ENCODE measurements around the gene STARD13. TPM values are rescaled to one million over a fixed set of nuclear protein-coding genes. Genes with fewer than 3 reads are reported as not detected.

The STARD13 gene
- total RNA-seq, 4 donors from 2014 or later, result 36.8 to 65.6 (median 46.0) TPM

GRCh38 chr13:33080972-33081590, 204.5 kb downstream of the STARD13 start:
- no peaks in the 10 kb centered on the region for H3K36me3 ChIP-seq
- intact Hi-C loops (cut with DNase I; ENCODE audit: low total_unique reads), result no loop called here
- DNase-seq, result no peak
- no peak overlapping the region for H3K4me3 ChIP-seq
- TF ChIP-seq POLR2A (IDR thresholded peaks at IDR 0.05) (no peak), CTCF (IDR thresholded peaks at IDR 0.05) (no peak)
- no peak overlapping the region for H3K27ac ChIP-seq
- no peaks in the 10 kb centered on the region for H3K27me3 ChIP-seq
- H3K4me1 ChIP-seq, result no peaks in the 10 kb centered on the region
- no peaks in the 10 kb centered on the region for H3K9me3 ChIP-seq

GRCh38 chr13:33079960-33080359, 205.6 kb downstream of the STARD13 start:
- no peak for DNase-seq
- TF ChIP-seq CTCF (IDR thresholded peaks at IDR 0.05) (no peak), POLR2A (IDR thresholded peaks at IDR 0.05) (no peak)
- intact Hi-C loops (cut with DNase I; ENCODE audit: low total_unique reads), result no loop called here
- no peak overlapping the region for H3K4me3 ChIP-seq
- H3K9me3 ChIP-seq, result no peaks in the 10 kb centered on the region
- H3K4me1 ChIP-seq, result no peaks in the 10 kb centered on the region
- no peaks in the 10 kb centered on the region for H3K27me3 ChIP-seq
- no peak overlapping the region for H3K27ac ChIP-seq
- H3K36me3 ChIP-seq, result no peaks in the 10 kb centered on the region

DNA sequence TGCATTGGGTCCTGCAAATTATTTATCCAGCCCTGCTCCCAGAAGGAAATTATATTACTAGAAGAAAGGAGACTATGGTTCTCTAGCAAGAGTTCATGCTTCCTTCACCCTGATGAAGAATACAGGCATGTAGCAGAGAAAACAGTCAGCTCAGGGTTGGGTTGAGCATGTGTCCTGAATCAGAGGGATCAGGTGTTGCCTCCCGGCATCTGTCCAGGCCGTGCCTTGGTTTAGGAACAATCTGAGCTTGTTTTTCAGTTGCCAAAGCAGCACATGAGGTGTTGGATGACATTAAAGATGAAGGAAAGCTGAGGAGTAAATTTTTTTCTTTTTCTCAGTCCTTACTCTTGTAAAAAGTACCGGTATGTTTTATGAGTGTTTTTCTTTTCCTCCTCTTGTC, 207.3 kb downstream of the STARD13 start:
- TF ChIP-seq CTCF (IDR thresholded peaks at IDR 0.05) (no peak), POLR2A (IDR thresholded peaks at IDR 0.05) (no peak)
- no peaks in the 10 kb centered on the region for H3K9me3 ChIP-seq
- DNase-seq, result no peak
- H3K27ac ChIP-seq, result no peak overlapping the region
- no peaks in the 10 kb centered on the region for H3K36me3 ChIP-seq
- intact Hi-C loops (cut with DNase I; ENCODE audit: low total_unique reads), result no loop called here
- no peaks in the 10 kb centered on the region for H3K4me1 ChIP-seq
- H3K27me3 ChIP-seq, result no peaks in the 10 kb centered on the region
- H3K4me3 ChIP-seq, result no peak overlapping the region

DNA sequence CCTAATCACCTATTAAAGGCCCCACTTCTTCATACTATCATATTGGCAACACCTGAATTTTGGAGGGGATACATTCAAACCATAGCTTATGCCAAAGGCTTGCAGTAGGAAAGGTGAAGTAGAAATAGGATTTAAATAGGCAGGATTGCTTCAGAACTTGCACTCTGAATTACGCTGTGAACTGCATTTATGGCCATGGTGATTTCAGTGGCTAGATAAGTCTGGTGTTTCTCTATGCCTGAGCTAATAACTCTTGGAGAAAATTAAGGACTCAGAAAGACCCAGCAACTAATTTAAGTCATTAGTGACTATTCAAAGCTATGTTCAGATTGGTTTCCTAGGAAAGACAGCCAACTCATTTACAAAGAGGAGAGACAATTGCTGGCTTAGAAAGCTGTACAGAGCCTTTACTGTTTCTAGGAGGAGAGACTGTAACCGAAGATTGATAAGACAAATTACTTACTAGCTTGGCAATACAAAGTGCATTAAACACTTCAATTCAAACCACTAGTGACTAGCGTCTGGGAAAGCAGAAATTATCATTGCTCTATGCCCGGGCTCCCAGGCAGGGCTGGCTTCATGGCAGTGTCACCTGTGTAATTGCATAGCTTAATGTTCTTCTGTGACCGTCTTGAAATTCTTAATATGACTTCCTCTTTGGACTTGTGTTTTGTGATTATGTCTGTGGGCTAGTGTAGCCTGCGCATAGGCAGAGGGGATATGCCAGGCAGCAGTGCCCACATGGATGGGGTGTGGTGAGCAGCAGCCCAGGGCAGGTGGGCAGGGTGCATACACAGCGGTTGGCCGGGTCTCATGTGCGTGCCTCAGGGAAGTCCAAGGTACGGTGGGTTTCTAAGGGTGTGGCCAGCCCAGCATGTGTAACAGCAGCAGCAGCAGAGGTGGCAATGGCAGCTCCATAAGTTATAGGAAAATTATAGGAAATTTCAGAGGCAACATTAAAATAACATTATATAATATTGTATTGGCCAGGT, 209.3 kb downstream of the STARD13 start:
- TF ChIP-seq CTCF (IDR thresholded peaks at IDR 0.05) (no peak), POLR2A (IDR thresholded peaks at IDR 0.05) (no peak)
- no peaks in the 10 kb centered on the region for H3K9me3 ChIP-seq
- H3K27ac ChIP-seq, result no peak overlapping the region
- intact Hi-C loops (cut with DNase I; ENCODE audit: low total_unique reads), result no loop called here
- no peaks in the 10 kb centered on the region for H3K4me1 ChIP-seq
- no peak overlapping the region for H3K4me3 ChIP-seq
- DNase-seq, result no peak
- no peaks in the 10 kb centered on the region for H3K36me3 ChIP-seq
- no peaks in the 10 kb centered on the region for H3K27me3 ChIP-seq

GRCh38 chr13:33073338-33073737, 212.2 kb downstream of the STARD13 start:
- no peak for DNase-seq
- H3K4me3 ChIP-seq, result no peak overlapping the region
- no peaks in the 10 kb centered on the region for H3K4me1 ChIP-seq
- intact Hi-C loops (cut with DNase I; ENCODE audit: low total_unique reads), result no loop called here
- no peak for TF ChIP-seq POLR2A (IDR thresholded peaks at IDR 0.05)
- no peak for TF ChIP-seq CTCF (IDR thresholded peaks at IDR 0.05)
- no peaks in the 10 kb centered on the region for H3K36me3 ChIP-seq
- no peaks in the 10 kb centered on the region for H3K27me3 ChIP-seq
- H3K27ac ChIP-seq, result no peak overlapping the region
- no peaks in the 10 kb centered on the region for H3K9me3 ChIP-seq
